ENCODE data around the gene TTC23. TPM values are rescaled to one million over a fixed set of nuclear protein-coding genes. Genes with fewer than 3 reads are reported as not detected.

Gene TTC23, protein sequence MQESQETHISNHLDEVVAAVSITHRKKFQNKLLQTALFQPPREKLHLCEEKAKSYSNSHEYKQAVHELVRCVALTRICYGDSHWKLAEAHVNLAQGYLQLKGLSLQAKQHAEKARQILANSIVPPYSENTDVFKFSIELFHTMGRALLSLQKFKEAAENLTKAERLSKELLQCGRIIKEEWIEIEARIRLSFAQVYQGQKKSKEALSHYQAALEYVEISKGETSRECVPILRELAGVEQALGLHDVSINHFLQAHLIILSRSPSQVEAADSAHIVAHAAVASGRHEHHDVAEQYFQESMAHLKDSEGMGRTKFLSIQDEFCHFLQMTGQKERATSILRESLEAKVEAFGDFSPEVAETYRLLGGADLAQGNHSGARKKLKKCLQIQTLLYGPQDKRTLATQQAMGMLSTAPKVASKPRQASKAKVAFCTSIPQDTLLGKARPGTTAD
- total RNA-seq = 10 to 100 TPM; 12.1 to 27.7 (median 21.5) TPM

DNA sequence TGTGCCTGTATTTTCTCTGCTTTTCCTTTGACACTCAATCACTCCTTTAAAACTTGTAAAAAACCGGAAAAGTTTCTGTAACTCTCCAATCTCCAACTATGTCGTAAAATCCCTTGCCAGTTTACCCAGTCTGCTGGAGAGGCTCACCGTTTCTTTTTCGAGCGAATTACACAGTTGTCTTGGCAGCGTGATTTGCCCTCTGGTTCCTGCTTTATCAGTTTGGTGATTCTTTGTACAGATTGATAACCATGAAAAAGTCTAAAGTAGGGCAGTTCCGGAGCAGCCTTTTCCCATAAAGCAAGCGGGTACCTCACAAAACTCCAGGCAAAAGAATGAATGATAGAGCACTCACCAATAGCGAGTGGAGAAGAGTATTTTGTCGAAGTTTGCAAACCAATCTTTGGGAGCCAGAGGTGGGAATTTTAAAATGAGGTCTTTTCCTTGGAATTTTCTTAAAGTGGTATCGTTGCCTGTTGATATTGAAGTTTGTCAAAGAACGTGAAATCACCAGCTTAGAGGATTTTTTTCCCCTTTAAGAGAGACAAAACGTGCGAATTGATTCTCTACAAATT lies at the start of gene TTC23:
TSS of gene TTC23 (minus strand) at position 312 of the 572 bp plus-strand sequence. CDS start 20,869 bp downstream, outside the sequence.
- Histone ChIP-seq H3K4me1 (peaks cover 13 to 66% (median 22%) of the 10 kb centered on the region in 3 donors), H3K27me3 (no peaks in the 10 kb centered on the region), H3K36me3 (peaks cover 0 to 7% (median 0%) of the 10 kb centered on the region in 3 donors), H3K9me3 (no peaks in the 10 kb centered on the region), H3K4me3 (peak within 1 kb of the TSS; percentile 72 to 92 (median 89)), H3K27ac (peak within 1 kb of the TSS; percentile 90 to 97 (median 96))
- peak in 1 of 4 donors; percentile 25 for TF ChIP-seq POLR2A (IDR thresholded peaks at IDR 0.05)
- TF ChIP-seq, protein P1, sequence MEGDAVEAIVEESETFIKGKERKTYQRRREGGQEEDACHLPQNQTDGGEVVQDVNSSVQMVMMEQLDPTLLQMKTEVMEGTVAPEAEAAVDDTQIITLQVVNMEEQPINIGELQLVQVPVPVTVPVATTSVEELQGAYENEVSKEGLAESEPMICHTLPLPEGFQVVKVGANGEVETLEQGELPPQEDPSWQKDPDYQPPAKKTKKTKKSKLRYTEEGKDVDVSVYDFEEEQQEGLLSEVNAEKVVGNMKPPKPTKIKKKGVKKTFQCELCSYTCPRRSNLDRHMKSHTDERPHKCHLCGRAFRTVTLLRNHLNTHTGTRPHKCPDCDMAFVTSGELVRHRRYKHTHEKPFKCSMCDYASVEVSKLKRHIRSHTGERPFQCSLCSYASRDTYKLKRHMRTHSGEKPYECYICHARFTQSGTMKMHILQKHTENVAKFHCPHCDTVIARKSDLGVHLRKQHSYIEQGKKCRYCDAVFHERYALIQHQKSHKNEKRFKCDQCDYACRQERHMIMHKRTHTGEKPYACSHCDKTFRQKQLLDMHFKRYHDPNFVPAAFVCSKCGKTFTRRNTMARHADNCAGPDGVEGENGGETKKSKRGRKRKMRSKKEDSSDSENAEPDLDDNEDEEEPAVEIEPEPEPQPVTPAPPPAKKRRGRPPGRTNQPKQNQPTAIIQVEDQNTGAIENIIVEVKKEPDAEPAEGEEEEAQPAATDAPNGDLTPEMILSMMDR (IDR thresholded peaks at IDR 0.05) = no peak
- WGBS, 2 donors = 4 to 5% methylated on average over 14 of the region's 14 CpGs
- intact Hi-C loops (cut with DNase I) = no loop called here
- no peak for DNase-seq

DNA sequence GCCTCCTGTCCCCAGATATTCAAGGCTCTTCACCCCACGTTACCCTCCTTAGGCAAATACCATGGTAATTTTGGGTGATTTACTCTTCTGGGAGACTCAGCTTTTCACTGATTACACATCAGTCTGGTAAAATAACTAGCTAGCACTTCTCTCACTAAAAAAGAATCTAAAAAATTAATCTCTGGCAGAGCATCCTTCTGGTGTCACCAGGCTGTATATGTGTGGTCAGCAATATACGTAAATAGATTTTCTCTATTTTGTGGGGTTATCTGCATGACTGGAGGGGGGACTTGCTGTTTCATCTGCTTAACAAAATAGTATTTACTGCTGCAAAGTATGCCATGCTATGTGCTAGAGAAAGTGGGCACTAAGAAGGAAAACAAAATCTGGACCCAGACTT lies 47.0 kb upstream of the TTC23 start:
- 72 to 84% methylated on average over 2 of the region's 2 CpGs for WGBS, 2 donors
- Histone ChIP-seq H3K27ac (peak overlapping the region in 2 of 4 donors; percentile 14), H3K4me3 (no peak overlapping the region), H3K36me3 (peaks cover 0 to 19% (median 0%) of the 10 kb centered on the region in 3 donors), H3K4me1 (peaks cover 0 to 14% (median 4%) of the 10 kb centered on the region in 3 donors), H3K27me3 (no peaks in the 10 kb centered on the region), H3K9me3 (no peaks in the 10 kb centered on the region)
- intact Hi-C loops (cut with DNase I) = no loop called here
- no peak for TF ChIP-seq POLR2A (IDR thresholded peaks at IDR 0.05)
- TF ChIP-seq, protein P1 (IDR thresholded peaks at IDR 0.05) = no peak
- no peak for DNase-seq

DNA sequence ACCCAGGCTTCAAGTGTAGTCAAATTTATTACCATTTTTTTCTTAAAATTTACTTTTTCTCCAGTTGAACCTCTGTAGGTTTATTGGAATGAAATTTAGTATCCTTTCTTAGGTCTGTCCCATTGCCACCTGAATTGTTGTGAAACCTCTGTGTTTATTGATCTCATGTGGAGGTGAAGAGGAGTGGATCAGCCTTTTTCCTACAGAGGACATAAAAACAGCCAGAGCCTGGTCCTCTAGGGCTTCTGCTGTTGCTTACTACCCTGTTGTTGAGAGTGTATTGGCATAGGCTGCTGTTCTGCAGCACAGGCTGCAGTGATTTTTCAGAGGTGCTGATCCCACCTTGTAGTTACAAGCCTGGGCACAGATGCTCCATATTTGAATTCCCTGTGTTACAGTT lies 46.5 kb upstream of the TTC23 start:
- Histone ChIP-seq H3K4me3 (no peak overlapping the region), H3K27me3 (no peaks in the 10 kb centered on the region), H3K36me3 (peaks cover 0 to 24% (median 0%) of the 10 kb centered on the region in 3 donors), H3K27ac (peak overlapping the region in 1 of 4 donors; percentile 14), H3K4me1 (peaks cover 0 to 14% (median 4%) of the 10 kb centered on the region in 3 donors), H3K9me3 (no peaks in the 10 kb centered on the region)
- no peak for DNase-seq
- intact Hi-C loops (cut with DNase I) = no loop called here
- TF ChIP-seq POLR2A (IDR thresholded peaks at IDR 0.05) = no peak
- TF ChIP-seq, protein P1 (IDR thresholded peaks at IDR 0.05) = no peak

DNA sequence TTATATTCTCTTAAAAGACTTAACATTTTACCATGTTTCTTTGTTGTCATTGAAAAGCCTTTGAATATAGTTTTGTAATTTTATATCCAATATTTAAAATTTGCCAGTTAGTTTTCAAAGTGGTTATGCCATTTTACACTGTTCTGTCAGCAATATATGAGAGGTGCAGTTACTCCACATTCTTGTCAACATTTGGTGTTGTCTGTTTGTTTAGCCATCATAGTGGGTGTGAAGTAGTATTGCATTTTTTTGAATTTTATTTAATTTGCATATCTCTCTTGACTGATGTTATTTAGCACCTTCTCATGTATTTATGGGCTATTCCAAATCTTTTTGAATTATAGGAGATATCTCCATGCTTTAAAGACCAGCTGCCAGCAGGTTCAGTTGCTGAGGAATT lies 42.3 kb upstream of the TTC23 start:
- peaks cover 0 to 1% (median 0%) of the 10 kb centered on the region in 3 donors for H3K4me1 ChIP-seq
- intact Hi-C loops (cut with DNase I) = no loop called here
- H3K4me3 ChIP-seq = no peak overlapping the region
- DNase-seq = no peak
- TF ChIP-seq, protein P1 (IDR thresholded peaks at IDR 0.05) = no peak
- TF ChIP-seq POLR2A (IDR thresholded peaks at IDR 0.05) = no peak
- H3K36me3 ChIP-seq = peaks cover 0 to 39% (median 0%) of the 10 kb centered on the region in 3 donors
- H3K9me3 ChIP-seq = no peaks in the 10 kb centered on the region
- no peak overlapping the region for H3K27ac ChIP-seq
- H3K27me3 ChIP-seq = no peaks in the 10 kb centered on the region

DNA sequence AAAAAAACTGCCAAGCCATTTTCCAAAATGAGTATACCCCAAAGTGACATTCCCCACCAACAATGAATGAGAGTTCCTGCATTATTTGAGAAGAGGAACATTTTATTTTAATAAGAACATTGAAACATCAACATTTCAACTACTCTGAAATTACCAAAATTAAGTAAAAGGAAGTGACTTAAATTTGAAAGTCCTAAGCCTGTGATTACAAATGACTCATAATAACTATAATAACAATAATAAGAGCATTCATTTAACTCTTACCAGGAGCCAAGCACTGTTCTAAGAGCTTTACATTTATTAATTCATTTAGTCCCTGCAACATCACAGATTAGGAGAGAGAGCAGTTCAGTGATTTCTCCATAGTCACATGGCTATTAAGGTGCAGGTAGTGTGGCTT lies 34.3 kb upstream of the TTC23 start:
- TF ChIP-seq POLR2A (IDR thresholded peaks at IDR 0.05) = no peak
- TF ChIP-seq, protein P1 (IDR thresholded peaks at IDR 0.05) = no peak
- no peak overlapping the region for H3K4me3 ChIP-seq
- H3K27ac ChIP-seq = no peak overlapping the region
- no peaks in the 10 kb centered on the region for H3K27me3 ChIP-seq
- intact Hi-C loops (cut with DNase I) = loop anchor here (10.0 kb wide), 1 partner anchor 421 kb away; no protein-coding TSS in a partner anchor
- no peaks in the 10 kb centered on the region for H3K9me3 ChIP-seq
- no peak for DNase-seq
- H3K36me3 ChIP-seq = peaks cover 0 to 6% (median 0%) of the 10 kb centered on the region in 3 donors
- peaks cover 0 to 16% (median 7%) of the 10 kb centered on the region in 3 donors for H3K4me1 ChIP-seq

Measured in esophagus squamous epithelium (tissue), 5 donors.